ENCODE data around the gene FOXP1.

Gene FOXP1

DNA sequence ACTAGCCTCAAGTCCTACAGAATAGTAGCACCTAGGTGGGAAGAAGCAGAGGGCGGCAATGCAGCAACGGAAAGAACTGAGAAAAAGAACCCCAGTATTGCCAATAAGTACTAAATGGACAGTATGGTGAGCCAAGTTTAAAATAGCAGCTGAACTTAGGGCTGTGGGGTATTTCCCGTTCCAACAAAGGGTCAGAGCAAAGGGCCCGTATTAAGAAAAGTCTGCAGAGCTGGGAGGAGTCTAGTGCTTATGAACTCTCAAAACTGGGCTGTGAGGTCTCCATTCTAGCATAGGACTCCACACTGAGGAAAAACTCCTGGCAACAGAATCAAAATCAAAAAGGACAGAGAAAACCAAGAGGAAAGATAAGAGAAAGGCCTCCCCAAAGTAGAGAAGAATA is 250.7 kb downstream of the FOXP1 start:
- H3K27ac ChIP-seq = no peak overlapping the region
- no peaks in the 10 kb centered on the region for H3K9me3 ChIP-seq (ENCODE audit: control insufficient read depth, low read length)
- H3K79me2 ChIP-seq = no peaks in the 10 kb centered on the region
- H3K4me3 ChIP-seq (ENCODE audit: low read depth, low read length) = no peak overlapping the region
- no peak overlapping the region for H2AFZ ChIP-seq
- H3K4me2 ChIP-seq (ENCODE audit: low read length) = no peak overlapping the region
- no peaks in the 10 kb centered on the region for H3K27me3 ChIP-seq (ENCODE audit: control insufficient read depth, insufficient read depth, low read length)
- H3K9ac ChIP-seq = no peak overlapping the region
- no peaks in the 10 kb centered on the region for H3K36me3 ChIP-seq (ENCODE audit: control insufficient read depth, insufficient read depth, low read length)
- H3K4me1 ChIP-seq = no peaks in the 10 kb centered on the region
- TF ChIP-seq, protein P1, sequence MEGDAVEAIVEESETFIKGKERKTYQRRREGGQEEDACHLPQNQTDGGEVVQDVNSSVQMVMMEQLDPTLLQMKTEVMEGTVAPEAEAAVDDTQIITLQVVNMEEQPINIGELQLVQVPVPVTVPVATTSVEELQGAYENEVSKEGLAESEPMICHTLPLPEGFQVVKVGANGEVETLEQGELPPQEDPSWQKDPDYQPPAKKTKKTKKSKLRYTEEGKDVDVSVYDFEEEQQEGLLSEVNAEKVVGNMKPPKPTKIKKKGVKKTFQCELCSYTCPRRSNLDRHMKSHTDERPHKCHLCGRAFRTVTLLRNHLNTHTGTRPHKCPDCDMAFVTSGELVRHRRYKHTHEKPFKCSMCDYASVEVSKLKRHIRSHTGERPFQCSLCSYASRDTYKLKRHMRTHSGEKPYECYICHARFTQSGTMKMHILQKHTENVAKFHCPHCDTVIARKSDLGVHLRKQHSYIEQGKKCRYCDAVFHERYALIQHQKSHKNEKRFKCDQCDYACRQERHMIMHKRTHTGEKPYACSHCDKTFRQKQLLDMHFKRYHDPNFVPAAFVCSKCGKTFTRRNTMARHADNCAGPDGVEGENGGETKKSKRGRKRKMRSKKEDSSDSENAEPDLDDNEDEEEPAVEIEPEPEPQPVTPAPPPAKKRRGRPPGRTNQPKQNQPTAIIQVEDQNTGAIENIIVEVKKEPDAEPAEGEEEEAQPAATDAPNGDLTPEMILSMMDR (IDR thresholded peaks at IDR 0.05) = no peak

DNA sequence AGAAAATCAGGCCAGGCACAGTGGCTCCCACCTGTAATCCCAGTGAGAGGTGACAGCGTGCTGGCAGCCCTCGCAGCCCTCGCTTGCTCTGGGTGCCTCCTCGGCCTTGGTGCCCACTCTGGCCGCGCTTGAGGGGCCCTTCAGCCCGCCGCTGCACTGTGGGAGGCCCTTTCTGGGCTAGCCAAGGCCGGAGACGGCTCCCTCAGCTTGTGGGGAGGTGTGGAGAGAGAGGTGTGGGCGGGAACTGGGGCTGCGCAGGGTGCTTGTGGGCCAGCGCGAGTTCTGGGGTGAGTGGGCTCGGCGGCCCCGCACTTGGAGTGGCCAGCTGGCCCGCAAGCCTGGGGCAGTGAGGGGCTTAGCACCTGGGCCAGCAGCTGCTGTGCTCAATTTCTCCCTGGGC is 252.6 kb downstream of the FOXP1 start:
- H3K79me2 ChIP-seq = no peaks in the 10 kb centered on the region
- no peak overlapping the region for H3K27ac ChIP-seq
- no peaks in the 10 kb centered on the region for H3K4me1 ChIP-seq
- no peak overlapping the region for H3K9ac ChIP-seq
- no peaks in the 10 kb centered on the region for H3K36me3 ChIP-seq (ENCODE audit: control insufficient read depth, insufficient read depth, low read length)
- H2AFZ ChIP-seq = no peak overlapping the region
- no peaks in the 10 kb centered on the region for H3K9me3 ChIP-seq (ENCODE audit: control insufficient read depth, low read length)
- no peak overlapping the region for H3K4me3 ChIP-seq (ENCODE audit: low read depth, low read length)
- H3K27me3 ChIP-seq (ENCODE audit: control insufficient read depth, insufficient read depth, low read length) = no peaks in the 10 kb centered on the region
- TF ChIP-seq, protein P1 (IDR thresholded peaks at IDR 0.05) = no peak
- no peak overlapping the region for H3K4me2 ChIP-seq (ENCODE audit: low read length)

DNA sequence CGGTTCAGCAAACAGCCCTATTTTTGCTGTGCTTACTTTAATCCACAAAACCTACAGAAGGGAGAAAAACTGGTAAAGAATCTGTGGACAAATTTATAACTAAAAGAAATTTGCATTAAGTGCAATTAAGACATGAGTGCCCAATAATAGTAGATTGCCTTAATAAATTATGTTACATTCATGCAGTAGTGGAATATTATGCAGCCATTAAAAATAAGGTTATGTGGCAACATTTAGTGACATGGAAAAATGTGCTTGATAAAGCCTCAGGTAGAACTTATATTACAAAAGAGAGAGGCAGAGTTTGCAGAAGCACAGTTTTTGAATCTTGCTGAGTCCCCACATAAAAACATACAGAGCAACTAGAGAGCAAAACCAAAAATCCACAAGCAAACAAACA is 253.0 kb downstream of the FOXP1 start:
- no peaks in the 10 kb centered on the region for H3K79me2 ChIP-seq
- H3K4me2 ChIP-seq (ENCODE audit: low read length) = no peak overlapping the region
- TF ChIP-seq, protein P1 (IDR thresholded peaks at IDR 0.05) = no peak
- H3K27me3 ChIP-seq (ENCODE audit: control insufficient read depth, insufficient read depth, low read length) = no peaks in the 10 kb centered on the region
- no peaks in the 10 kb centered on the region for H3K9me3 ChIP-seq (ENCODE audit: control insufficient read depth, low read length)
- H3K4me1 ChIP-seq = no peaks in the 10 kb centered on the region
- no peak overlapping the region for H3K27ac ChIP-seq
- H2AFZ ChIP-seq = no peak overlapping the region
- H3K9ac ChIP-seq = no peak overlapping the region
- no peaks in the 10 kb centered on the region for H3K36me3 ChIP-seq (ENCODE audit: control insufficient read depth, insufficient read depth, low read length)
- no peak overlapping the region for H3K4me3 ChIP-seq (ENCODE audit: low read depth, low read length)

DNA sequence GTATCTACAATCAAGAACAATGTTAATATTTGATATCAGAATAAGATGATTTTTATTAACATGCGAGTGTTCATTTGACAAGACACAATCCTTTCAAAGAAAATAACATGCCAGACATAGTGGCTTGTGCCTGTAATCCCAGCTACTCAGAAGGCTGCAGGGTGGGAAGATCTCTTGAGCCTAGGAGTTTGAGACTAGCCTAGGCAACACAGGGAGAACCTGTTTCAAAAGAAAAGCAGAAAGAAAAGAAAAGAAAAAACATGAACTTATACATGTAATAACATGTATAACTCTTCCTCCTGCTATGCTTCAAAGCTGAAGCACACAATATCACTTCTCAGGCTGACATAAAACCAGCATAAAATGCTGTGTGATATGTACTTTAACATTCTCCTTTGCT is 253.7 kb downstream of the FOXP1 start:
- Histone ChIP-seq H3K79me2 (no peaks in the 10 kb centered on the region), H3K36me3 (ENCODE audit: control insufficient read depth, insufficient read depth, low read length) (no peaks in the 10 kb centered on the region), H2AFZ (no peak overlapping the region), H3K4me2 (ENCODE audit: low read length) (no peak overlapping the region), H3K27me3 (ENCODE audit: control insufficient read depth, insufficient read depth, low read length) (no peaks in the 10 kb centered on the region), H3K9me3 (ENCODE audit: control insufficient read depth, low read length) (no peaks in the 10 kb centered on the region), H3K27ac (no peak overlapping the region), H3K4me3 (ENCODE audit: low read depth, low read length) (no peak overlapping the region), H3K9ac (no peak overlapping the region), H3K4me1 (no peaks in the 10 kb centered on the region)
- TF ChIP-seq, protein P1 (IDR thresholded peaks at IDR 0.05) = no peak

DNA sequence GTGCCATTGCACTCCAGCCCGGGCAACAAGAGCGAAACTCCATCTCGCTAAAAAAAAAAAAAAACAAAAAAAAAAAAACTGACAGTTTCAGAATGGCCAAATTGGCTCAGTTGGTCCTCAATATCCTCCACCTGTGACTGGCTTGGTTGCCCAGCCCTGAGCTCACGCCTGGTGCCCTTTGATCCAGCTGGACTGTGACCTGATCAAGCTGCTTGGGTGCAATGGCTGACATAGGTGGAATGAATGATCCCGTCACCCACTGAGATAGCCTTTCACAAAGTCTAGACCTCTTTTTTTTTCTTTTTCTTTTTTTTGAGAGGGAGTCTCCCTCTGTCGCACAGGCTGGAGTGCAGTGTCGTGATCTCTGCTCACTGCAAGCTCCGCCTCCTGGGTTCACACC is 254.6 kb downstream of the FOXP1 start:
- H3K9ac ChIP-seq = no peak overlapping the region
- H3K4me1 ChIP-seq = no peaks in the 10 kb centered on the region
- H3K27ac ChIP-seq = no peak overlapping the region
- H3K79me2 ChIP-seq = peaks cover 3% of the 10 kb centered on the region
- TF ChIP-seq, protein P1 (IDR thresholded peaks at IDR 0.05) = no peak
- H3K27me3 ChIP-seq (ENCODE audit: control insufficient read depth, insufficient read depth, low read length) = no peaks in the 10 kb centered on the region
- no peak overlapping the region for H3K4me3 ChIP-seq (ENCODE audit: low read depth, low read length)
- H3K36me3 ChIP-seq (ENCODE audit: control insufficient read depth, insufficient read depth, low read length) = no peaks in the 10 kb centered on the region
- H3K9me3 ChIP-seq (ENCODE audit: control insufficient read depth, low read length) = no peaks in the 10 kb centered on the region
- H3K4me2 ChIP-seq (ENCODE audit: low read length) = no peak overlapping the region
- no peak overlapping the region for H2AFZ ChIP-seq

Measured in parathyroid adenoma (tissue), 2 donors.